Kidney (tissue), 14 donors: ENCODE measurements around the gene TP53BP1. TPM values are rescaled to one million over a fixed set of nuclear protein-coding genes. Genes with fewer than 3 reads are reported as not detected.

Source experiments
- DNase-seq, 5 donors: peaks; one replicate each; pipeline ENCODE4 v3.0.0-alpha.2; 2013 to 2020
- FAIRE-seq: peaks from 2 replicates; lab custom pipeline; 2012; peaks lifted over from hg19 to GRCh38; lab: Jason Lieb, UNC
- H3K27ac ChIP-seq, 2 donors: one replicate each; pipeline ENCODE4 v1.7.0; 2013; ENCODE audit warnings: low read depth in 2 of 2, low read length in 2 of 2, inconsistent platforms in 1 of 2
- H3K27me3 ChIP-seq: one replicate; pipeline ENCODE4 v1.7.1; 2013; ENCODE audit warnings: low read length, inconsistent platforms; ENCODE audit not compliant: control insufficient read depth, insufficient read depth
- H3K36me3 ChIP-seq, 3 donors: one replicate each; pipeline versions ENCODE4 v1.7.0 to v1.7.1; 2013; ENCODE audit warnings: low read length in 3 of 3, control low read depth in 1 of 3, inconsistent platforms in 1 of 3; ENCODE audit not compliant: insufficient read depth in 3 of 3, control insufficient read depth in 2 of 3
- H3K4me1 ChIP-seq, 3 donors: one replicate each; pipeline versions ENCODE4 v1.7.0 to v1.7.1; 2013; ENCODE audit warnings: low read length in 3 of 3, inconsistent platforms in 1 of 3, low read depth in 1 of 3; ENCODE audit not compliant: control insufficient read depth in 2 of 3, insufficient read depth in 2 of 3
- H3K4me3 ChIP-seq, 3 donors: one replicate each; pipeline versions ENCODE4 v1.7.0 to v1.8.1; 2013; ENCODE audit warnings: low read length in 3 of 3, control low read depth in 1 of 3, inconsistent platforms in 1 of 3
- H3K9ac ChIP-seq, 3 donors: one replicate each; pipeline versions ENCODE4 v1.7.0 to v1.7.1; 2013; ENCODE audit warnings: low read length in 3 of 3, control low read depth in 1 of 3, inconsistent platforms in 1 of 3
- H3K9me3 ChIP-seq, 3 donors: one replicate each; pipeline versions ENCODE4 v1.7.0 to v1.7.1; 2013; ENCODE audit warnings: low read length in 3 of 3, control low read depth in 1 of 3, inconsistent platforms in 1 of 3; ENCODE audit not compliant: control insufficient read depth in 2 of 3, insufficient read depth in 1 of 3
- intact Hi-C: fragments of 100-400 bp; cut with DNase I; formaldehyde crosslinking; loops from one replicate; pipeline ENCODE4 v1.11.1; 2022
- polyA plus RNA-seq: library from polyadenylated mRNA; stranded (reverse); fragments of 350-450 nt; fragmentation: Illumina TruSeq; extraction: RNeasy Lipid Tissue Mini Kit (QIAGEN cat#74804); gene quantifications from one replicate; pipeline ENCODE4 v1.2.3, GENCODE V29; 2014; ENCODE audit warnings: low read depth, low replicate concordance; ENCODE audit not compliant: insufficient read depth
- total RNA-seq: library from RNA; stranded (reverse); fragmentation: NEBNext Ultra II Directional; extraction: Animal tissue kit (Norgen Biotek cat#: 25700); gene quantifications from one replicate; pipeline ENCODE4 v1.2.1, GENCODE V29; 2021
- TF ChIP-seq, protein P1 (sequence below): IDR thresholded peaks from 3 replicates; pipeline ENCODE4 v1.5.1; 2012; ENCODE audit warnings: mild to moderate bottlenecking, moderate library complexity, borderline replicate concordance; ENCODE audit not compliant: insufficient read depth; ENCODE audit errors: extremely low read depth
- donor health status: control.
- donor health status: control.
- donor health status: control.
- donor health status: control.
- donor health status: control.
- donor health status: DM: yes; HTN: yes; CAD: no.
- donor health status: Normal renal cell carcinoma (clear cell type).

The TP53BP1 gene
- total and polyA plus RNA-seq, 2 donors from 2014 or later, result 15.9 to 47.4 TPM

GRCh38 chr15:43525131-43525530, 32.2 kb upstream of the TP53BP1 start:
- intact Hi-C loops, result no loop called here
- H3K27me3 ChIP-seq, result no peaks in the 10 kb centered on the region
- TF ChIP-seq, protein P1, sequence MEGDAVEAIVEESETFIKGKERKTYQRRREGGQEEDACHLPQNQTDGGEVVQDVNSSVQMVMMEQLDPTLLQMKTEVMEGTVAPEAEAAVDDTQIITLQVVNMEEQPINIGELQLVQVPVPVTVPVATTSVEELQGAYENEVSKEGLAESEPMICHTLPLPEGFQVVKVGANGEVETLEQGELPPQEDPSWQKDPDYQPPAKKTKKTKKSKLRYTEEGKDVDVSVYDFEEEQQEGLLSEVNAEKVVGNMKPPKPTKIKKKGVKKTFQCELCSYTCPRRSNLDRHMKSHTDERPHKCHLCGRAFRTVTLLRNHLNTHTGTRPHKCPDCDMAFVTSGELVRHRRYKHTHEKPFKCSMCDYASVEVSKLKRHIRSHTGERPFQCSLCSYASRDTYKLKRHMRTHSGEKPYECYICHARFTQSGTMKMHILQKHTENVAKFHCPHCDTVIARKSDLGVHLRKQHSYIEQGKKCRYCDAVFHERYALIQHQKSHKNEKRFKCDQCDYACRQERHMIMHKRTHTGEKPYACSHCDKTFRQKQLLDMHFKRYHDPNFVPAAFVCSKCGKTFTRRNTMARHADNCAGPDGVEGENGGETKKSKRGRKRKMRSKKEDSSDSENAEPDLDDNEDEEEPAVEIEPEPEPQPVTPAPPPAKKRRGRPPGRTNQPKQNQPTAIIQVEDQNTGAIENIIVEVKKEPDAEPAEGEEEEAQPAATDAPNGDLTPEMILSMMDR, result no peak
- H3K9me3 ChIP-seq, result no peaks in the 10 kb centered on the region
- no peak overlapping the region for H3K27ac ChIP-seq
- peaks cover 0 to 6% (median 3%) of the 10 kb centered on the region in 3 donors for H3K36me3 ChIP-seq
- H3K4me3 ChIP-seq, result no peak overlapping the region
- DNase-seq (no peak), FAIRE-seq (no peak)
- no peak overlapping the region for H3K9ac ChIP-seq
- H3K4me1 ChIP-seq, result no peaks in the 10 kb centered on the region

DNA sequence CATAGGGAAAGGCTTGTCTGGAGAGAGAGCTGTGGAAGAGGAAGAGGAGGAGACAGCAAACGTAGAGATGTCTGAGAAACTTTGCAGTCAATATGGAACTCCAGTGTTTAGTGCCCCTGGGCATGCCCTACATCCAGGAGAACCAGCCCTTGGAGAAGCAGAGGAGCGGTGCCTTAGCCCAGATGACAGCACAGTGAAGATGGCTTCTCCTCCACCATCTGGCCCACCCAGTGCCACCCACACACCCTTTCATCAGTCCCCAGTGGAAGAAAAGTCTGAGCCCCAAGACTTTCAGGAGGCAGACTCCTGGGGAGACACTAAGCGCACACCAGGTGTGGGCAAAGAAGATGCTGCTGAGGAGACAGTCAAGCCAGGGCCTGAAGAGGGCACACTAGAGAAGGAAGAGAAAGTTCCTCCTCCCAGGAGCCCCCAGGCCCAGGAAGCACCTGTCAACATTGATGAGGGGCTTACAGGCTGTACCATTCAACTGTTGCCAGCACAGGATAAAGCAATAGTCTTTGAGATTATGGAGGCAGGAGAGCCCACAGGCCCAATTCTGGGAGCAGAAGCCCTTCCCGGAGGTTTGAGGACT, 31.4 kb upstream of the TP53BP1 start:
- no peak overlapping the region for H3K27ac ChIP-seq
- no peak for FAIRE-seq
- H3K4me3 ChIP-seq, result no peak overlapping the region
- H3K9me3 ChIP-seq, result no peaks in the 10 kb centered on the region
- intact Hi-C loops, result no loop called here
- no peaks in the 10 kb centered on the region for H3K27me3 ChIP-seq
- TF ChIP-seq, protein P1, result no peak
- DNase-seq, result no peak
- H3K4me1 ChIP-seq, result no peaks in the 10 kb centered on the region
- peaks cover 0 to 6% (median 3%) of the 10 kb centered on the region in 3 donors for H3K36me3 ChIP-seq
- H3K9ac ChIP-seq, result no peak overlapping the region

DNA sequence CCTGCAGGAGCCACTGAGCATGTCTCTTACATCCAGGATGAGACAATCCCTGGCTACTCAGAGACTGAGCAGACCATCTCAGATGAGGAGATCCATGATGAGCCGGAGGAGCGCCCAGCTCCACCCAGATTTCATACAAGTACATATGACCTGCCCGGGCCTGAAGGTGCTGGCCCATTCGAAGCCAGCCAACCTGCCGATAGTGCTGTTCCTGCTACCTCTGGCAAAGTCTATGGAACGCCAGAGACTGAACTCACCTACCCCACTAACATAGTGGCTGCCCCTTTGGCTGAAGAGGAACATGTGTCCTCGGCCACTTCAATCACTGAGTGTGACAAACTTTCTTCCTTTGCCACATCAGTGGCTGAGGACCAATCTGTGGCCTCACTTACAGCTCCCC, 30.7 kb upstream of the TP53BP1 start:
- no peak for FAIRE-seq
- intact Hi-C loops, result no loop called here
- peaks cover 0 to 6% (median 3%) of the 10 kb centered on the region in 3 donors for H3K36me3 ChIP-seq

More for the DNA sequence above, 30.7 kb upstream of the TP53BP1 start:
- Histone ChIP-seq H3K4me3 (no peak overlapping the region), H3K27me3 (no peaks in the 10 kb centered on the region), H3K27ac (no peak overlapping the region), H3K9me3 (no peaks in the 10 kb centered on the region), H3K4me1 (no peaks in the 10 kb centered on the region), H3K9ac (no peak overlapping the region)
- TF ChIP-seq, protein P1, result no peak
- DNase-seq, result no peak
